SK-N-MC (cell line): ENCODE measurements around the gene PSMB10.

ENCODE experiments used
- EZH2 ChIP-seq: fragments of 200-600 bp; sonication (generic); IDR thresholded peaks from one replicate; pipeline ENCODE4 v1.6.1; 2017; ENCODE audit warnings: antibody characterized with exemption
- POLR2AphosphoS5 ChIP-seq: IDR thresholded peaks from 2 replicates; pipeline ENCODE4 v1.6.1; 2012; ENCODE audit warnings: mild to moderate bottlenecking, low read depth, low read length, borderline replicate concordance

GRCh38 chr16:67885545-67885944 is 51.1 kb downstream of the PSMB10 start:
- TF ChIP-seq POLR2AphosphoS5 = no peak
- TF ChIP-seq EZH2 = no peak
